Lower leg skin (tissue), 3 donors: ENCODE measurements around the gene ENTREP3.

Source experiments
- CTCF ChIP-seq, 3 donors: fragments of 450-650 bp; IDR thresholded peaks; one replicate each; pipeline ENCODE4 v1.5.1; 2016; ENCODE audit warnings: antibody characterized with exemption in 3 of 3, mild to moderate bottlenecking in 3 of 3, moderate library complexity in 2 of 3
- POLR2A ChIP-seq, 2 donors: fragments of 450-650 bp; IDR thresholded peaks; one replicate each; pipeline ENCODE4 v1.6.1; 2016 to 2017; ENCODE audit warnings: antibody characterized with exemption in 2 of 2, mild to moderate bottlenecking in 1 of 2, moderate library complexity in 1 of 2

- TF ChIP-seq CTCF (IDR thresholded peaks at IDR 0.05) (no peak), POLR2A (IDR thresholded peaks at IDR 0.05) (no peak)
Measured at GRCh38 chr1:155226910-155227260, 28.4 kb downstream of the ENTREP3 start.
